SIG-M5 (cell line): ENCODE results near the gene ACVR1.
"Not testable (repeated sequence)": the region's sequence is repeated elsewhere in the genome, so short reads cannot be mapped to it uniquely, and the experiment has no call there.

ENCODE experiments used
- DNase-seq: peaks from one replicate; lab custom pipeline; 2025; lab: John Stamatoyannopoulos, UW

ACVR1 gene

DNA sequence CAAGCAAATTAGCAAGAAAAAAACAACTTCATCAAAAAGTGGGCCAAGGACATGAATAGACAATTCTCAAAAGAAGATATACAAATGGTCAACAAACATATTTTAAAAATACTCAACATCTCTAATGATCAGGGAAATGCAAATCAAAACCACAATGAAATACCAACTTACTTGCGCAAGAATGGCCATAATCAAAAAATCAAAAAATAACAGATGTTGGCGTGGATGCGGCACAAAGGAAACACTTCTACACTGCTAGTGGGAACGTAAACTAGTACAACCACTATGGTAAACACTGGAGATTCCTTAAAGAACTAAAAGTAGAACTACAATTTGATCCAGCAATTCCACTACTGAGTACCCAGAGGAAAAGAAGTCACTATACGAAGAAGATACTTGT lies 119.7 kb downstream of the ACVR1 start:
- DNase-seq, result not testable (repeated sequence)

DNA sequence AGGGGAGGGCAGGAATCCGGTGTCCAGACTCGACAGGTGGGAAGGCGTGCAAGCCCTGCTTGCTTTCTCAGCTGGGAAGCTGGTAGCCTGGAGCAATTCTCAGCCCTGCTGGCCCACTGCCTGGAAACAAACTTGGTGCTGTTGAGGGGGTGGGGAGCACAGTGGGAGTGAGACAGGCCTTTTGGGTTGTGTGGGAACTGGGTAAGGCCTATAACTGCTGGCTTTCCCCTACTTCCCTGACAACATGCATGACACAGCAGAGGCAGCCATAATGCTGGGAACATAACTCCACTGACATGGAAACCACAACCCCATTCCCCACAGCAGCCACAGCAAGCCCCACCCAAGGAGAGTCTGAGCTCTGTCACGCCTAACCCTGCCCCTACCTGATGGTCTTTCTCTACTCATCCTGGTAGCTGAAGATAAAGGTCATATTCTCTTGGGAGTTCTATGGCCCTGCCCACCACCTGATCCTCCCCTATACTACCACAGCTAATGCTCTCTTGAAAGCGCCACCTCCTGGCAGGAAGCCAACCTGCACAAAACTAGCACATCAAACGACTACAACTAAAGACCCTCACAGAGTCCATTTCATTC lies 124.6 kb downstream of the ACVR1 start:
- DNase-seq, result no peak

DNA sequence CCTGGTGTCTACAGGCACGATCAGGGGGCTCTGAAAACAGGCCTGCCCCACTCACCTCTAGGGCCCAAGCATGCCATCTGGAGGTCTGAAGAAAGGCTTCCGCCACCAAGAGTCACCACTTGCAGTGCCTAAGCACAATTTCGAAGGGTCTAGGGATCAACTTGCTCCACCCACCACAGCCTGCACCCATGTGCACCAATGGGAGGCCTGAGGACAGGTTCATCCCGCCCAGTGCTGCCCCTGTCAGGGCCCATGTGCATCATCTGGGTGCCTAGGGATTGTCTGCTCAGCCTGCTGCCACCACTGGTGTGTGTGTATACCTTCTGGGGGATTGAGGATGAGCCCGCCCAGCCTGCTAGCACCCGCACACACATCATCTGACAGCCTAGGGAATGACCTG lies 126.4 kb downstream of the ACVR1 start:
- DNase-seq, result no peak

DNA sequence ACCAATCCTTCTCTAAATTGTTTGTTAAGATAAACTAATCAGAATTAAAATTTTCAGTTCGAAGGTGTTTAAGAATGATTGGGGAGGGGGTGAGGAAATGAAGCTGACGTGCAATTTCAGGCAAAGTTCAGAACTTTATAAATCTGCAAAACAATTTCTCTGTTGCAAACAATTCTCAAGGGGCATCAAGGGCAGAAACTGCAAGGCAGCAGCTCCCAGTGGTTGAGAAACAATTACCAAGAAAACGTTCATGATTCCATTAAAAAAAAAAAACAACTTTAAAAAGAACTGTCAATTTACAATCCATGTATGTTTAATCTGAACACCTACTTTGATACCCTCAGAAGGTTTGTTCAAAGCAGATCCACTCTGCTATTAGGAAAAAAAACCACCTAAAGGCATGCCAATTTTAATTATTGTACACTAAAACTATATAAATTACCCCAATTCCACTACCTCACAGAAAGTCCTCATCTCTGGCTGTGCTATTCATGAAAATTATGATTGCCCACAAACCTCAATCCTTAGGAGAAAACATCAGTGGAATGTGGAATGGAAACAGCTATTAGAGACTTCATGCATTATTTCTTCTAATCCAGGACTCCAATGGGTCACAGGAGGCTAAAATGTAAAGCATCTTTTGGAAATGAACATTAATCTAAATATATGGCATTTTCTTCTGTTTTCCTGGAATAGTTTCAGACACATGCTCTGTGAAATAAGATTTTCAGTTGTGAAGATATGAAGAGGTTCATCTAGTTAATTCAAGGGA lies 127.6 kb downstream of the ACVR1 start:
- no peak for DNase-seq

DNA sequence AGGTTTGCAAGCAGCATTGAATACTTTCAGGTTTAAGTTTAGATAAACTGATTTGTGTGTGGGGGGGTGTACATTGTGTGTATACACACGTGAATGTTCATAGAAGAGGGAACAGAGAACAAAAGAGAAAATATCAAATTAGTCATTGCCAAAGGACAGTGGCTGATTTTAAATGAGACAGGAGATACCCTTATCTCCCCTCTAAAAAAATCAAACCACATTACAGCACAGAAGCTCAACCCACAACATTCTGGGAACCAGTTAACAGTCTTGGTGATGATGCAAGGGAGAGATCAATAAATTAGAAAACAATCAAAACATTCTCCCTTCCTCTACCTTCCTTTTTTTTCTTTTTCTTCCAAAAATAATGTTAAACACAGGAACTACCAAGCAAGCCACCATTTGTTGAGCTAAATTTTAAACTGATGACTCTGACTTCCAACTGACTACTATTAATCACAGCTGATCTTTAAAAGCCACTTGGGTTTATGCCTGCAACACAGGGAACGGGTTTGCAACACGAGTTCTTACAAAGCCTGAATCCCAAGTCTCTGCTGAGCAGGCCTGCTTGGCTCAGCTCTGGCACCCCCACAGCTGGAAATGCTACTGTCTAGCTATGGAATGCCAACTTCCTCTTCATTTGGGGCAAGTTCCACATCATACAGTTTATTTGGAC lies 128.3 kb downstream of the ACVR1 start:
- DNase-seq, result no peak

DNA sequence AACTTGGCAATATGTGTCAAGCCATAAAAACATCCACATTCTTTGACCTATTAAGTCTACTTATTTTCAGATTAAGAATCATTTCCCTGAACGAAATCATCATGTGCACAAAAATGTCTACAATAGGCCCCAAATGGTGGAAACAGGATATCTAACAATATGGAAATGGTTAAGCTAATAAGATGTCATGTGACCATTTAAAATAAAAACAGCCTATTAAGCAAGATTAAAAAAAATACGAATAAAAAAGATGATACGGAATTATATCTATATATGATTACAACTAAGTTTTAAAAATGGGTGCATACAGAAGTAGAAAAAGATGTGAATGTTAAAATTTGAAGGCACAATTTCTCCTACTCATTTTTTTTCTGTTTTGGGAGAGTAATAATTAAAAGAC lies 128.8 kb downstream of the ACVR1 start:
- DNase-seq, result no peak

DNA sequence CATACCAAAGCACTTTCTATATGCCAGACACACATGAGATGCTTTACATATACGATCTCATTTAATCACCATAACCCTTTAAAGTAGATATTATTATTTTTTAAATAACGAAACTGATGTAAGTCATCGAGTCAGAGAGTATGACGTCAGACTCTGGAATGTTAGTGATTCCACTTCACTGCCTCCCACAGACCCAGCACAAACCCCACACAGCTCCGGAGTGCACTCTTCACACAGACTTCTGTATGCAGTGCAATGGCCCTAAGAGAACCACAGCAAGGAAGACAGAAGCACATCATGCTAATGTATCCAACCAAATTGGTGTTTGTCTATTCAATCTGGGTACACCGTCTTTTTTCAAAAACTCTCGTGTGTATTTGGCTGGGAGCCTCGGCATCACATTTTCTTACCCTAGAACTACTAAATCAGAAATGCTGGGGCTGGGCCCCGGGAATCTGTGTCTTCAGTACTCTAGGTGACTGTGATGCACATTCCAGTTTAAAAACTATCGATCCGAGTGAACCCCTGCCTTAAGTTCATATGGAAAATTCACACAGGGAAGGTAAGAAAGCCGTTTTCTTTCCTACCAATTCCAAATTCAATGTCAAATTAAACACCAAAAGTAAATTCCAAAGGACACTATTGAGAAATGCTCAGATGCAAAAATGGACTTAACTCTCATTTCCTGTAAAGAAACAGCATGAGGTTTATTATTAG lies 129.7 kb downstream of the ACVR1 start:
- no peak for DNase-seq

DNA sequence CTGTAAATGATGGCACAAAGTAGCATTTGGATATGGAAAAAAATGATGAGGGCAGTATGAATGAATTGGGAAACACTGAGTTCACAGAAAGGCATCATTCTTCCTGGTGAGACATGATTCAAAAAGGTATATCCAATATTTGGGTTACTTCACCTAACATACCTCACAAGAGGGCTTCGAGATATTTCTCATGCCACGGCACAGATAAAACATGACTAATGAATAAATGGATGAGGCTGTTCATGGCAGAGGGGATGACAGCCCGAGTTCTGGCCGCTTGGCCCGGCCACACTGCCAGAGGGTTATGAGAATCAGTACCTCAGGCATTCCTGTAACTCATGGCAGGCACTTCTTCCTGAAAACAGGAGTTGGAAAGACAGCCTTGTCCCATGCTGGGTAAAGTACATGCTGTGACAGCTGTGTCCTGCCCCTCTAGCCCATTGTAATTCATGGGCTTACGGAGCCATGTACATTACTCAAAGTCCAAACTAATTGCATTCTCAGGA lies 131.5 kb downstream of the ACVR1 start:
- DNase-seq, result no peak

DNA sequence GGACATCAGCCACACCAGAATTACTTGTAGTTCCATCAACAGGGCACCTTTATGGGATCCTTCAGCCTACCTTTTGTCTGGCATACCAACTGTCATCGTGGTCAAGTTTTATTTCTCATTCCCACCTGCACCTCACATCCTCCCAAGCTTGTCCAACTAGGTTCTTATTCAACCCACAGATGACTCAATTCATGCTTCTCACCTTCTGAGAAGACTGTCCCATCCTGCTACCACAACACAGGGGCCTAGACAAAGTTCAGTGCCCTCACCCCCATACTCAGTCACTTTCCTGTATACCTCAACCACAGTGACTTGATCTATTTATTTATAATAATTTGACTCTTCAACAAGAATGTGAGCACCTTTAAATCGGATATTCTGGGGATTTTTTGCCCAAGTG lies 133.1 kb downstream of the ACVR1 start:
- no peak for DNase-seq

DNA sequence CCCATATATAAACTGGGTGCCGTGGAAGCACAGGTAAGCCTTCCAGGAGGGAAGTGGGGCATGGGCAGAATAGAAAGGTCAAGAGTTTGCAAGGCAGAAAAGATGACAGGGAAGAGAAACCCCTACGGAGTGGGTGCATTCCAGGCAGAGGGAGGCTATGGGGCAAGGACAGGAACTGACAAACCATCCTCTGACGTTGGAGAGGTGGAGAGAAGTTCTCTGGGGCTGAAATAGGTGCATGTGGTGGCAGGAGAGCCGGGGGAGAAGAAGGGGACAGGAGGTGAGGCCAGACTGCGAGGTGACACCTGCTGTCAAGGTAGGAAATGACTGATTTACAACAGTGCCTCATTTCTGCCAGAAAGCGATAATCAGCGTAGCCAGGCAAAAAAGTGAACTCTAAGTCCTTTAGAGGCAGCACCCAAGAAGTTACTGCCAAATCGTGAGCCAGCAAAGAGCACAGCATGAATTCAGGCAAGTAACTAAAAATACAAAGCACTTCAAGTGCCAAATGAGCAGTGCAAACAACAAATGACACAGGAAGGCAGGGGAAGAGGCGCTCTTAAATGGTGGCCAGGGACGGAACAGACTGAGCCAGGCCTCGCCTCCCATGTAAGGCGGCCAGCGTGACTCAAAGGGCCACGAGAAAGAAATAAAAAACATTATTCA lies 134.2 kb downstream of the ACVR1 start:
- DNase-seq, result no peak

DNA sequence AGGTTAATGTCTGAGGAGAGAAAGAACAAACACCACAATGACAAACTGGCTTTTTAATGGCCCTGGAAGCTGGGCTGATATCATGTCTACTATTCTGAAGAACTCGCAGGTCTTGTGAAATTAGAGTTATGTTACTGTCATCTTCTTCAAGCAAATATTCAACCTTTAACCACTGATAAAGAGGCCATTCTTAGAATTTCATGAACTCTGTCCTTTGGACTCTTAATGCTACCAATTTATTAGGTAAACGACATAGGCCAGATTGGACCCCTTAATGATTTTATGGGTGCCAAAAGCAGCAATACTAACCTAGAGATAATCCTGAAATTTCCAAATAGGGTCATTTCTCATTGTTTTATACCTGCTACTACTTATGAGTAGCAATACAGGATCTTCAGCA lies 138.5 kb downstream of the ACVR1 start:
- DNase-seq, result no peak

DNA sequence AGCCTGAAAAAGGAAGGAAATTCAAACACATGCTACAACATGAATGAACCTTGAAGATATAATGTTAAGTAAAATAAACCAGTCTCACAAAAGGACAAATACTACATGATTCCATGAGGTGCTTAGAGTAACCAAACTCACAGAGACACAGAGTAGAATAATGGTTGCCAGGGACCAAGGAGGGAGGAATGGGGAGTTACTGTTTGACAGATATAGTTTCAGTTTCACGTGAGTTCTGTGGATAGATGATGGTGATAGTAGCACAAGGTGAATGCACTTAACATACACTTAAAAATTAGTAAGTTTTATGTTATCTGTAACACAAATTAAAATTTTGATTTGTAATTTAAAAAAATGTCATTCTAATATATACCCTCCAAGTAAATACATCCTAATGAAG lies 140.6 kb downstream of the ACVR1 start:
- DNase-seq, result no peak

DNA sequence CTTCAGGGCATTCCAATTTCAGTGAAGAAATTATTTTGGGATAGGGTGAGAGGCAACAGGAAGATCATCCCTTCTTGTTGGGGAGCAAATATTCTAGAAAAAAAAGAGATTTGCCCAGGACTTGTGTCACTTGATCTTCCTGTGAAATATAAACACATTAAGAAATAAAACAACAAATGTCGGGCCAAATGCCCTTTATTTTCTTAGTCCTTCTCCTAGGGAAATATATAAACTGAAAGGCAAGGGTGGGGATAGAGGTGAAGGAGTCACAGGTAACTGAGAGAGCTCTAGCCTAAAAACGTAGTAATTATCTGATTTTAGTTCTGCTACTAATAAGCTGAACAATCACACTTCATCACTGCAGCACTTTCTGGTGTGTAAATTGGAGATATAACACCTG lies 142.9 kb downstream of the ACVR1 start:
- no peak for DNase-seq

DNA sequence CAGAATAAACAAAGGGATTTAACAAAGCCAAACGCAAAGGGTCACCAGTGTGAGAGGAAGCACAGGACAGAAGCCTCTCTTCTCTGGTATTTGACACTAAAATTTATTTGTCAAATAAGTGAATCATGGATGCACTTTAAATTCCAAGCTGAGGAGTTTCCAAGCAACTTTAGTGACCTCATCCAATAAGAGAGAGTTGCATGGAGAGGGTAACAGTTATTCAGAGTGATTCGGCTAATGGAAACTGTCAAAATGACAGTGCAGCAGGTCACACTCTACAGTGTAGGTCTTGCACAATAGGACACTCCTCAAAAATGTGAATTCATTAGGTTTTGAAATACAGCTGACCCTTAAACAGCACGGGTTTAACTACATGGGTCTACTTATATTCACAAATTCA lies 143.5 kb downstream of the ACVR1 start:
- DNase-seq, result no peak

DNA sequence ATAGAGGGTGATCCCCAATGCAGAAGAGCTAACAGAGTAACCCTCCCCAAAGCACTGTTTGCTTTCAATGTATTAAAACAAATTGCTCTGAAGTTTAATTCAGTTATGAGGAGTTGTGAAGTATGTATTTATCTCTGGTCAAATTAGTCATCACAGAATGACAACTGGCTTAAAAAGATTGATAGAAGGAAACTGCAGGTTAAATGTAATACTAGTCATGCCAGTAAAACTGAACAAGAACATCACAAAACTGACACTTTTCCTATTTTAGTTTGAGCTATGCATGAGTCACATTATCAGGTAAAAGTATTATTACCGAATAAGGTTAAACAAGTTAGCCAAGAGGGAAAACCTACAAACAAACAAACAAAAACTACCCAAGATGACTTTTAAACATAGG lies 148.4 kb downstream of the ACVR1 start:
- DNase-seq, result no peak

DNA sequence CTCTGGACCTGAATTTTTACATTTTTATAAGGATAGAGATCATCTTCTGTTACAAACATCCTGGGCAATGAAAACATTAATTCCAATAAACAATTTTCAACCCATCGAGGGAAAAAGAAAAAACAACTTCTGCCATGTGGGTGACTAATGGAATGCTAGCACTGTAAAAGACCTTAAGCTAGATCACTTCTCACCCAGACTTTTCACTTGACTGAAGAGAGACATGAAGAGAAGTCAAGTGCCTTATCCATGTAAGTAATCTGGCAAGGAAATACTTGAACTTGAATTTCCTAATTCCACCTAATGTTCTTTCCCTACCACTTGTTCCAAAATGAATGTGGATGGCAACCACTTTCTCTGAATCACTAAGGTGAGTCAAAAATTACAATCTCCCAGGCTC lies 149.2 kb downstream of the ACVR1 start:
- no peak for DNase-seq

DNA sequence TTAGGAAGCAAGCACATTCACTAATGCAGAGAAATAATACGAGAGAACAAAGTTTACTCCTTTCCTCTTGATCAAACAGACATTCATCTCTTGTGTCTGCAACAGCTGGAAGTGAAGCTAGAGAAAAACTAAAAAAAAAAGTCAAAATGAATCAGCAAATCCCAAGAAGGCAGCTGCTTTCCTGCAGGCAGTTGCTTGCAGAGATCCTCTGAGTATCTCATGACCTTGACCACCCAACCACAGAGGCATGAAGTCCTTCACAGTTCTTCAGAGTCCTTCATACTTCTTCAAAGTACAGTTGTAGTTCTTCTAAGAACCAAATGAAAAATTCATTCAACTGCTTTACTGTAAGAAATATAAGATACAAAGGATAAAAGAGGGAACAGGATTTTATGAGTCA lies 150.3 kb downstream of the ACVR1 start:
- no peak for DNase-seq

DNA sequence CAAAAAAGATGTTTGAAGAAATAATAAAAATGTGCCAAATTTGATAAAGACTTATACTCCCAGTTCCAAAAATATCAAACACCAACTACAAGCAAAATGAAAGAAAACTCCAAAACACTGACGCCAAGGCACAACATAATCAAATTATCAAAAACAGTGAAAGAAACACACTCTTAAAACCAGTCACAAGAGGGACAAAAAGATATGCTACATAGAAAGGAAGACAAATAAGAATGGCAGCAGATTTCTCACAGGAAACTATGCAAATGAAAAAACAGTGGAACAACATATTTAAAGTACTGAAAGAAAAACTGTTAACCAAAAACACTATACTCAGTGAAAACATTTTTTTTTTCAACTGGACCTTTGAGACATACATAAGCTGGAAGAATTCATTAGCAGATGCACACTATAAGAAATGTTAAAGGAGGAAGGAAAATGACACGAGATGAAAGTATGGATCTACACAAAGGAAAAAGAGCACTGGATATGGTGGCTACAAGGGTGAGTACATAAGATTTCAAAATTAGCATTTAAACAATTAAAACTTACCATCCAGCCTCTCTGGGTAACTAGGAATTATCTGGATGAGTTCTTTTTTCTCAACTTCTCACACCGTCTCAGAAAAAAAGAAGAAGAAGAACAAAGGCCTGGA lies 153.4 kb downstream of the ACVR1 start:
- DNase-seq, result no peak

DNA sequence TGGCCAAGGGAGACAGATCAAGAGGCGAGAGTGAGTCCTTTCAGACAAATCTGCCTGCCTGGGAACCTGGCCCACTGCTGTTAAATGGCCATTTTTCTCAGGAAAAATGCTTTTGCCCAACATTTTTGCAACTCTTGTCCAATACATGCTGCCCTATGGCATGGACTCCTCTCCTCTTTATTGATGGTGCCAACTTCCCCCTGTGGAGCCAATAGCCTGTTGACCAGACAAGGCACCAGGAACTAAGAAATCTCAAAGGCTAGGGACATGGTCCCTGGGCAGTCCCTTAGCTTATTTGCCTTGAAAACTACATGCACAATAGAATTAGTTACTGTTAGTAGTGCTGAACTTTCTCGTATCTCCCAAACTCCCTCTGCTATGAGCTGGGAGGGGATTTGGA lies 155.6 kb downstream of the ACVR1 start:
- DNase-seq, result no peak

DNA sequence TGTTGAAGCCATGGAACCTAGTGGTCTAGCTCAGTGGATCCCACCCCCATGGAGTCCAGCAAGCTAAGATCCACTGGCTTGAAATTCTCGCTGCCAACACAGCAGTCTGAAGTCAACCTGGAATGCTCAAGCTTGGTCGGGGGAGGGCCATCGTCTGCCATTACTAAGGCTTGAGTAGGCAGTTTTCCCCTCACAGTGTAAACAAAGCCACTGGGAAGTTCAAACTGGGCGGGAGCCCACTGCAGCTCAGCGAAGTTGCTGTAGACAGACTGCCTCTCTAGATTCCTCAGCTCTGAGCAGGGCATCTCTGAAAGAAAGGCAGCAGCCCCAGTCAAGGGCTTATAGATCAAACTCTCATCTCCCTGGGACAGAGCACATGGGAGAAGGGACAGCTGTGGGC lies 171.5 kb downstream of the ACVR1 start:
- not testable (repeated sequence) for DNase-seq

DNA sequence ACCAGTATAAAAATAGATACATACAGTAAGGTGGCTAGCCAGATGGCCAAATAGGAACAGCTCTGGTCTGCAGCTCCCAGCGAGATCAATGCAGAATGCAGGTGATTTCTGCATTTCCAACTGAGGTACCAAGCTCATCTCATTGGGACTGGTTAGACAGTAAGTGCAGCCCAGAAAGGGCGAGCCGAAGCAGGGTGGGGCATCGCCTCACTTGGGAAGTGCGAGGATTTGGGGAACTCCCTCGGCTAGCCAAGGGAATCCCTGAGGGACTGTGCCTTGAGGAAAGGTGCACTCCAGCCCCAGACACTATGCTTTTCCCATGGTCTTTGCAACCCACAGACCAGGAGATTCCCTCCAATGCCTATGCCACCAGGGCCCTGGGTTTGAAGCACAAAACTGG lies 172.0 kb downstream of the ACVR1 start:
- DNase-seq, result not testable (repeated sequence)

DNA sequence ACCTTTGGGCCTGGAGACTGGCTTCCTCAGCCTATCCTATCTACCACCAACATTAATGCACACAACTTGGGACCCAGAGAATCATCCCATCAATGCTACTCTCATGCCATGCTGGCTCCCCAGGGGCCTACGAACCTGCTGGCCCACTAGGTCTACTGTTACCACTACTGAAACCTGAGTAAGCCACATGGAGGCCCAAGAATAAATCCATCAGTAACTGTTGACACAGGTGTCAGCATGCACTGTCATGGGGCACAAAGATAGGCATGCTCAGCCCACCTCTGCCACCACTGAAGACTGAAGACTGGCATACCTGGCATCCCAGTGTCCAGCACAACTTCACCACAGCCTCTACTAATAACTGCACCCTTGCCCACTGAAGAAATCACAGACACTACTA lies 176.3 kb downstream of the ACVR1 start:
- DNase-seq, result no peak
